HEK293T (cell line): ENCODE measurements around the gene ACTN3.

Experiments
- CTBP1 ChIP-seq: fragments of 450-650 bp; IDR thresholded peaks from 2 replicates; pipeline ENCODE4 v1.6.1; 2016; ENCODE audit warnings: borderline replicate concordance
- FOXA1 ChIP-seq: fragments of 450-650 bp; IDR thresholded peaks from 2 replicates; pipeline ENCODE4 v1.6.1; 2016; ENCODE audit warnings: mild to moderate bottlenecking

GRCh38 chr11:66505276-66505816 lies 41.4 kb upstream of the ACTN3 start:
- no peak for TF ChIP-seq CTBP1
- no peak for TF ChIP-seq FOXA1
